Bronchial epithelial cell (primary cell): ENCODE results near the gene DMPK. TPM values are rescaled to one million over a fixed set of nuclear protein-coding genes. Genes with fewer than 3 reads are reported as not detected.

ENCODE experiments used
- DNase-seq: peaks from one replicate; pipeline ENCODE4 v3.0.0-alpha.2; 2010; ENCODE audit warnings: low read depth
- FAIRE-seq: peaks from 2 replicates; lab custom pipeline; 2011; peaks lifted over from hg19 to GRCh38; lab: Jason Lieb, UNC
- H3K27me3 ChIP-seq: 2 replicates; pipeline ENCODE4 v1.5.1; 2011; ENCODE audit warnings: low read length; ENCODE audit not compliant: control insufficient read depth, insufficient read depth
- H3K36me3 ChIP-seq: 2 replicates; pipeline ENCODE4 v1.5.1; 2011; ENCODE audit warnings: low read length; ENCODE audit not compliant: control insufficient read depth, insufficient read depth
- H3K4me3 ChIP-seq: 2 replicates; pipeline ENCODE4 v1.5.1; 2011; ENCODE audit warnings: mild to moderate bottlenecking, low read depth, low read length, control low read depth
- CTCF ChIP-seq: IDR thresholded peaks from 2 replicates; pipeline ENCODE4 v1.5.1; 2011; ENCODE audit warnings: mild to moderate bottlenecking, moderate library complexity, low read length, control low read depth, inconsistent platforms; ENCODE audit not compliant: insufficient read depth, severe bottlenecking
- total RNA-seq: library from RNA; depleted of rRNA; stranded (reverse); fragments of >200 nt; gene quantifications from 2 replicates; pipeline ENCODE4 v1.2.1, GENCODE V29; 2014

Gene DMPK
- total RNA-seq, 1 donor from 2014 or later = 4.7 TPM

- TF ChIP-seq CTCF = no peak
- no peaks in the 10 kb centered on the region for H3K36me3 ChIP-seq
- FAIRE-seq (no peak), DNase-seq (no peak)
- H3K4me3 ChIP-seq = peak overlapping the region; percentile 88
- no peaks in the 10 kb centered on the region for H3K27me3 ChIP-seq
These were observed 15.9 kb downstream of the DMPK start for GRCh38 chr19:45766296-45766868.

DNA sequence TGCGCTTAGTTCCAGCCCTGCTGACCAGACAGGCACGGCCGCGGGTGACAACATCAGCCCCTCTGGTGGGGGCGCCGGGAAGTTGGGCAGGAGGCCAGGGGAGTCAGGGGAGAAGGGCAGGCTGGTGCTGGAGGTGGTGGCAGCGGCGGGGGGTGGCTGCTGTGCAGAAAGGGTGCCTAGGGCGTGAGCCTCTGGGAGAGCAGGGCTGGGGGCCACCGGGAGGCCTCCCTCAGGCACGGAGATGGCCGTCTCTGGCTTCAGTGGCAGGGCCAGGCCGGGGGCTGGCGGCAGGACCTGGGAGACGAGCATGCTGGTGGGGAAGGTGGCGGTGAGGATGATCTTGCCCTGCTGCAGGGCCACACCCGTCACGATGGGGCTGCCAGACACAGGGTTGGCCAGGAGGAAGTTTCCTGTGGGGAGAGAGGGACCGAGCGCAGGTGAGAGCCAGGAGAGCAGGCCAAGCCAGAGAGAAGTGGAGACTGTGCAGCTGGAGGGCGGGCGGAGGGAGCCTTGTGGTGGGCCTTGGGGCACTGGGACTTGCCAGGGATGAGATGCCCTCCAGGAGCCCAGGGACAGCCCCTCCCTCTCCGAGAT lies 16.5 kb downstream of the DMPK start:
- TF ChIP-seq CTCF = no peak
- H3K27me3 ChIP-seq = no peaks in the 10 kb centered on the region
- FAIRE-seq (no peak), DNase-seq (no peak)
- H3K4me3 ChIP-seq = no peak overlapping the region
- no peaks in the 10 kb centered on the region for H3K36me3 ChIP-seq

- Histone ChIP-seq H3K4me3 (no peak overlapping the region), H3K27me3 (no peaks in the 10 kb centered on the region), H3K36me3 (no peaks in the 10 kb centered on the region)
- no peak for FAIRE-seq
- no peak for DNase-seq
- TF ChIP-seq CTCF = no peak
These were observed 17.2 kb downstream of the DMPK start for GRCh38 chr19:45764945-45765701.

DNA sequence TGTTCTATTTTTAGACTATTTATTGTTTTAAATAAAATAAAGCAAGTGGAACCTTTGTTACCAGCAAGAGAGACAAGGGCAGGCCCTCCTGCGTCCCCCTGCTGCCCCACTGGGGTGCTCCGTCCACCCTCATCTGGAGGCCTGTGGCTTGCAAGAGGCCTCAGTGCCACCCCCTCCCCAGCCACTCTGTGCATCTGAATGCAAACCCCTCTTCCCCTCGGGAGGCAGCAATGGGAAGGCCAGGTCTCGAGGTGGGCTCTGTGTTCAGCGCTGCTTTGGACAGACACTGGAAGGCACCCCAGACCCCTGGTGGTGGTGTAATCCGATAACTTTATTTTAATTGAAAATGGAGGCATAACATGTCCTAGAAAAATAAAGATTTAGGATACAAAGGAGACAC lies 17.8 kb downstream of the DMPK start:
- no peak for TF ChIP-seq CTCF
- FAIRE-seq (no peak), DNase-seq (no peak)
- H3K27me3 ChIP-seq = no peaks in the 10 kb centered on the region
- no peak overlapping the region for H3K4me3 ChIP-seq
- H3K36me3 ChIP-seq = no peaks in the 10 kb centered on the region

DNA sequence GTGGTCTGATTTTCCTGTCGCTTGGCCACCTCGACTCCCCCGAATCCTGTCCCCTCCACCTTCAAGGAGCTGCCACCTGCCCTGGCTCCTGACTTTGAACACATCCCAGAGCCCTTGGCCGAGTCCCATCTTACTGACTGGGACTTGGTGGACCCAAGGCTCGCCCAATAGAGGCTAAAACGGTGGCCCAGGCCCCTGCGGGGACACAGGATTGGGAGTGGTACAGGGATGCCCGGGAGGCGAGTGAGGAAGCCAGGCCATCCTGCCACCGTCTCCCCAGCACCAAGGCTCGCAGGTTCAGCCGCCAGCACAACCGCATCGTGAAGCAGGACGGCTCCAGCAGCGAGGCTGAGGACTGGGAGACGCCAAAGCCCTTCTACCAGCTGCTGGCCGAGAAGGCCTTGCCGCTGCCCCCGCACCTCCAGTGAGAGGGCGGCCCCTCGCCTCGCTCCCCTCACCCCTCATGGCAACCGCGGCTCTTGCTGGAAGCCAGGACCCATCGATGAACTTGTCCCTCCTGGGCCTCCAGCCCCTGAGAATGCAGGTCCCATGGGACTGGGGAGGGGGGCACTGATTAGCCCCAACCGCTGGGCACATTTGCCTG lies 18.5 kb downstream of the DMPK start:
- Histone ChIP-seq H3K4me3 (no peak overlapping the region), H3K36me3 (no peaks in the 10 kb centered on the region), H3K27me3 (no peaks in the 10 kb centered on the region)
- TF ChIP-seq CTCF = no peak
- no peak for DNase-seq
- FAIRE-seq = no peak
